ENCODE measurements around the gene P4HB.

DNA sequence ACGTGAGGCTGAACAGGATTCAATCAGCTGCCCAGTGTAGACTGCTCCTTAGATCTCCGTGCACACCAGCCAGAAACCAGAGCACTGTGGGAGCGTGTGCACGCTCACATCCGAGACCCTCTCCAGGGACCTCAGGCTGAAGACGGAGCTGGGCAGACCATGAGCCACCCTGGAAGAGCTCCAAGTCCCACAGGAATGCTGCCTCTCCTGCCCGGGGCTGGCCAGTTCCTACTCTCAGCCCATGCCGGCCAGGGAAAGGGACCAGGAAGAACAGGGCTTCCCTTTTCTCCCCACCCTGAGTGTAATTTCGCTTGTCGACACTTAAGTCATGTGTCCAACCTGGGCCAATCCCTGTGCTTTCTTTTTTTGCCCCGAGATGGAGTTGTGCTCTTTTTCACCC lies 24.2 kb upstream of the P4HB start:
- TF ChIP-seq, protein P1, sequence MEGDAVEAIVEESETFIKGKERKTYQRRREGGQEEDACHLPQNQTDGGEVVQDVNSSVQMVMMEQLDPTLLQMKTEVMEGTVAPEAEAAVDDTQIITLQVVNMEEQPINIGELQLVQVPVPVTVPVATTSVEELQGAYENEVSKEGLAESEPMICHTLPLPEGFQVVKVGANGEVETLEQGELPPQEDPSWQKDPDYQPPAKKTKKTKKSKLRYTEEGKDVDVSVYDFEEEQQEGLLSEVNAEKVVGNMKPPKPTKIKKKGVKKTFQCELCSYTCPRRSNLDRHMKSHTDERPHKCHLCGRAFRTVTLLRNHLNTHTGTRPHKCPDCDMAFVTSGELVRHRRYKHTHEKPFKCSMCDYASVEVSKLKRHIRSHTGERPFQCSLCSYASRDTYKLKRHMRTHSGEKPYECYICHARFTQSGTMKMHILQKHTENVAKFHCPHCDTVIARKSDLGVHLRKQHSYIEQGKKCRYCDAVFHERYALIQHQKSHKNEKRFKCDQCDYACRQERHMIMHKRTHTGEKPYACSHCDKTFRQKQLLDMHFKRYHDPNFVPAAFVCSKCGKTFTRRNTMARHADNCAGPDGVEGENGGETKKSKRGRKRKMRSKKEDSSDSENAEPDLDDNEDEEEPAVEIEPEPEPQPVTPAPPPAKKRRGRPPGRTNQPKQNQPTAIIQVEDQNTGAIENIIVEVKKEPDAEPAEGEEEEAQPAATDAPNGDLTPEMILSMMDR (conservative IDR thresholded peaks at IDR 0.05; ENCODE audit: low read length) = no peak
- TF ChIP-seq EZH2phosphoT487 (IDR thresholded peaks at IDR 0.05; ENCODE audit: borderline replicate concordance, low read depth, low read length) = no peak

Measured in OCI-LY7 (cell line).